Lower lobe of right lung (tissue), 2 donors: Measurements from ENCODE around the gene VKORC1. TPM values are rescaled to one million over a fixed set of nuclear protein-coding genes. Genes with fewer than 3 reads are reported as not detected.

ENCODE experiments used
- ATAC-seq, 2 donors: fragments of 200-7000 bp; cut with Tn5 transposase; one replicate each; pipeline ENCODE4 v1.9.1; 2020 to 2022; ENCODE audit warnings: mild to moderate bottlenecking in 2 of 2, moderate library complexity in 2 of 2
- DNase-seq: peaks from one replicate; pipeline ENCODE4 v3.0.0-alpha.2; 2020
- H3K27ac ChIP-seq: fragments of 200-600 bp; one replicate; pipeline ENCODE4 v1.8.0; 2022
- H3K27me3 ChIP-seq: fragments of 200-600 bp; one replicate; pipeline ENCODE4 v1.8.0; 2022; ENCODE audit warnings: low read depth
- H3K36me3 ChIP-seq: fragments of 200-600 bp; one replicate; pipeline ENCODE4 v1.8.0; 2022; ENCODE audit warnings: mild to moderate bottlenecking
- H3K4me1 ChIP-seq: fragments of 200-600 bp; one replicate; pipeline ENCODE4 v1.8.0; 2022
- H3K4me3 ChIP-seq: fragments of 200-600 bp; one replicate; pipeline ENCODE4 v1.8.0; 2022; ENCODE audit warnings: mild to moderate bottlenecking
- H3K9me3 ChIP-seq: fragments of 200-600 bp; one replicate; pipeline ENCODE4 v1.8.0; 2022
- CTCF ChIP-seq: fragments of 200-600 bp; IDR thresholded peaks from one replicate; pipeline ENCODE4 v1.8.0; 2022; ENCODE audit warnings: antibody characterized with exemption, mild to moderate bottlenecking
- intact Hi-C: fragments of 100-400 bp; cut with DNase I; formaldehyde crosslinking; loops from one replicate; pipeline ENCODE4 v1.11.0; 2022
- total RNA-seq: library from RNA; stranded (reverse); fragmentation: NEBNext Ultra II Directional; extraction: Animal tissue kit (Norgen Biotek cat#: 25700); gene quantifications from one replicate; pipeline ENCODE4 v1.2.1, GENCODE V29; 2021
- donor health status: DM: no; HTN: yes; CAD: no; lungs with severe emphysema.

Gene VKORC1
- total RNA-seq, 1 donor from 2014 or later, result 65.6 TPM

- intact Hi-C loops, result no loop called here
- DNase-seq (no peak), ATAC-seq (peak in 1 of 2 donors; percentile 6)
- Histone ChIP-seq H3K27ac (no peak overlapping the region), H3K9me3 (no peaks in the 10 kb centered on the region), H3K4me3 (peak overlapping the region; percentile 14), H3K27me3 (no peaks in the 10 kb centered on the region), H3K4me1 (peaks cover 13% of the 10 kb centered on the region), H3K36me3 (peaks cover 33% of the 10 kb centered on the region)
- TF ChIP-seq CTCF, result no peak
Observed at GRCh38 chr16:31063495-31063842, 31.1 kb downstream of the VKORC1 start.

- H3K27ac ChIP-seq, result no peak overlapping the region
- peaks cover 38% of the 10 kb centered on the region for H3K36me3 ChIP-seq
- TF ChIP-seq CTCF, result no peak
- DNase-seq, result peak; percentile 45
- intact Hi-C loops, result no loop called here
- H3K4me3 ChIP-seq, result no peak overlapping the region
- peaks cover 13% of the 10 kb centered on the region for H3K4me1 ChIP-seq
- no peaks in the 10 kb centered on the region for H3K9me3 ChIP-seq
- ATAC-seq, result no peak
- no peaks in the 10 kb centered on the region for H3K27me3 ChIP-seq
Observed at GRCh38 chr16:31061813-31062440, 32.7 kb downstream of the VKORC1 start.

GRCh38 chr16:31061126-31061812 lies 33.3 kb downstream of the VKORC1 start:
- Histone ChIP-seq H3K4me3 (no peak overlapping the region), H3K27me3 (no peaks in the 10 kb centered on the region), H3K36me3 (peaks cover 38% of the 10 kb centered on the region), H3K4me1 (peaks cover 13% of the 10 kb centered on the region), H3K9me3 (no peaks in the 10 kb centered on the region), H3K27ac (no peak overlapping the region)
- no peak for TF ChIP-seq CTCF
- DNase-seq (no peak), ATAC-seq (no peak)
- intact Hi-C loops, result no loop called here

- Histone ChIP-seq H3K27ac (no peak overlapping the region), H3K9me3 (no peaks in the 10 kb centered on the region), H3K27me3 (no peaks in the 10 kb centered on the region), H3K4me3 (no peak overlapping the region), H3K36me3 (peaks cover 9% of the 10 kb centered on the region), H3K4me1 (no peaks in the 10 kb centered on the region)
- no peak for TF ChIP-seq CTCF
- intact Hi-C loops, result no loop called here
- no peak for ATAC-seq
- no peak for DNase-seq
Observed at GRCh38 chr16:31055613-31056012, 39.0 kb downstream of the VKORC1 start.

- Histone ChIP-seq H3K27me3 (no peaks in the 10 kb centered on the region), H3K4me1 (no peaks in the 10 kb centered on the region), H3K36me3 (no peaks in the 10 kb centered on the region), H3K9me3 (no peaks in the 10 kb centered on the region), H3K27ac (no peak overlapping the region), H3K4me3 (no peak overlapping the region)
- DNase-seq, result no peak
- intact Hi-C loops, result no loop called here
- peak; percentile 78 to 87 for ATAC-seq
- no peak for TF ChIP-seq CTCF
Observed at GRCh38 chr16:31052114-31052513, 42.5 kb downstream of the VKORC1 start.
